Amygdala (tissue), 56 donors: ENCODE results near the gene MESP2.
A peak's percentile ranks its signal among the peaks of the same experiment; 100 is the strongest.
"Not testable (repeated sequence)": the region's sequence is repeated elsewhere in the genome, so short reads cannot be mapped to it uniquely, and the experiment has no call there.

Experiments used
- DNase-seq, 56 donors: peaks; one replicate each; lab custom pipeline; 2025; lab: John Stamatoyannopoulos, UW

Gene MESP2

DNA sequence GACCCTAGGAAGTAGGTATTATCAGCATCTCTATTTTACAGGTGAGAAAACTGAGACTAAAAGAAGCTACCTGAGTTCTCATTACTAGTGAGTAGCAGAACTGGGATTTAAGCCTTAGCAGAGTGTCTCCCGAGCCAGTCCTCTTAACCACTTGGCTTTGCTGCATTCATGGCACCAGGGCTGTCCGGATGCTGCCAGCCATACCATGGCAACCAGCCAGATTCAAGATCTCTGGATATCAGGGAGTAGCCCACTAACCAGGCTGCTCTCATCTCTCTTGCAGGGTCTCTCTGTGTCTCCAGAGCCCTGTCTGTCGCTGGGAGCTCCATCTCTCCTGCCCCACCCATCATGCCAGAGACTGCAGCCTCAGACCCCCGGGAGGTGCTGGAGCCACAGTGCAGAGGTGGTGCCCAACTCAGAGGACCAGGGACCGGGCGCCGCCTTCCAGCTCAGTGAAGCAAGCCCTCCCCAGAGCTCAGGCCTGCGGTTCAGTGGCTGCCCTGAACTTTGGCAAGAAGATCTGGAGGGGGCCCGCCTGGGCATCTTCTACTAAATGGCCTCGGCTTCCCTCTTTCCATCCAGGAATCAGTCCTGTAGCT, 1.7 kb downstream of the MESP2 start:
- peak in 8 of 56 donors; percentile 1 to 27 (median 18) for DNase-seq

DNA sequence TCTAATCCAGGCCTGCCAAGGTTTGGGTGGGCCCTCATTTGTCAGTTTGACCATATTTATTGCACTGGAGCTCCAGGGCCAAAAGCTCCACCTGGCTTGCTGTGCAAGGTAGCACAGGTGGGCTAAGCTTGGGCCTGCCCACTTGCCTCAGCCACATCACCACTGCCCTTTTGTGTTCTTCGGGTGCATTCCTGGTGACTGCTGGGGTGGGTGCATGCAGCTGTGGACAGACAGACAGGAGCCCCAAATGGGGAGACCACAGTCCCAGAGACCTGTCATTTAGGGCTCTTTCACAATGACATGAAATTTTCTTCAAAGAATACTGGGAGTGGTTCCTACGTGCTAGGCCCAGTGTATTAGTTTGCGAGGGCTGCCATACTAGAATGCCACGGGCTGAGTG, 2.7 kb downstream of the MESP2 start:
- DNase-seq, result no peak

DNA sequence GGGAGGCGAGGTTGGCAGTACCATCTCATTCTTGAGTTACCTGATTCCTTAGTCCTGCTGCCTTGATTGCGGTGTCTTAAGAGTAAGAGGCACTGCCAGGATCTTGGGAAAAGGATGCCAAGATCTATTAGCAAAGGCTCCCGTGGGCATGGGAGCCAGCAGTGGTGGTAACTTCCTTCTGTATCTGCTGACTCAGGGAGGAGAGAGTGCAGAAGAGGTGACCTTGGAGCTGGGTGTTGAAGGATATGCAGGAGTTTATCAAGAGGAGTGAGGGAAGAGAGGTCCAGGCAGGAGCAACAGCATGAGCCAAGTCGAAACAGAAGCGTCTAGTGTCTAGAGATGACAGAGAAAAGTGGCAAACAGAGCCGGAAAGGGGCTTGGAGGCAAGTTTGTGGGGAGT, 4.5 kb downstream of the MESP2 start:
- DNase-seq, result no peak

DNA sequence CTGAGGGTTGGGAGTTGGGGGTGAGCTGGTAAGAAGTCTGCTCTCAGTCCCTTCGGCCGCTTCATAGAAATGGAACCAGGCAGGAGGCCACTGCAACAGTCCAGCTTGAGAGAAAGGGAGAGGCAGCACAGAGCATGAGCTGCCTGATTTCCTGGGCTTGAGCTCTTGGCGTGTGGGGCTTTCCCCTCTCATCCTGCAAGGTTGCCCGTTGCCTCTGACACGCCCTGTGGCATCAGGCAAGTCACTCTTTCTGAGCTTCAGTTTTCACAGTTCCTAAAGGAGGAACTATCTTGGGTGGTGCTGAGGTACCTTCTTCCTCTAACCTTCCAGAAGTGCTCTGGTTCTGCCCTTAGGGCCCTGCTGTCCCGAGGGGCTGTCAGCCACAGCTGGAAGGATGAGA, 4.9 kb downstream of the MESP2 start:
- no peak for DNase-seq

DNA sequence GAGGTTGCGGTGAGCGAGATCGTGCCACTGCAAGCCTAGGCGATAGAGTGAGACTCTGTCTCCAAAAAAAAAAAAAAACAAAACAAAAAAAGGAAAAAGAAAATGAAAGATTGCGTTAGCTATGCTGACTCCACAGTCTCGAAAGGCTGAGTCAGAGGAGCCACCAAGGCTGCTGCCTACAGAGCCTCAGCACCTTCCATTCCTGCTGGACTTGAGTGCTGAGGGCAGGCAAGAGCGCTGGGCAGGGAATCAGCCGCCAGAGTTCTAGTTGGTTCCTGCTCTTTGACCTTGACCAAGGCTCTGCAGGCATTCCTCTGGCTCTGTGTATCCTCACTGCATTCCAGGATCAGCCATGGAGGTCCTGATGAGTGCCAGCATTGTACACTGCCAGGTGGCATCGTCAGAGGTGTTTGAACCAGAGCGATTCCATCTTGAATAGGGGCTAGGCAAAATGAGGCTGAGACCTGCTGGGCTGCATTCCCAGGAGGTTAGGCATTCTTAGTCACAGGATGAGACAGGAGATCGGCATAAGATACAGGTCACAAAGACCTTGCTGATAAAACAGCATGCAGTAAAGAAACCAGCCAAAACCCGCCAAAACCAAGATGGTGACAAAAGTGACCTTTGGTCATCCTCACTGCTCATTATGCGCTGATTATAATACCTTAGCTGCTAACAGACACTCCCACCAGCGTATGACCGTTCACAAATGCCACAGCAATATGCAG, 5.9 kb downstream of the MESP2 start:
- no peak for DNase-seq

DNA sequence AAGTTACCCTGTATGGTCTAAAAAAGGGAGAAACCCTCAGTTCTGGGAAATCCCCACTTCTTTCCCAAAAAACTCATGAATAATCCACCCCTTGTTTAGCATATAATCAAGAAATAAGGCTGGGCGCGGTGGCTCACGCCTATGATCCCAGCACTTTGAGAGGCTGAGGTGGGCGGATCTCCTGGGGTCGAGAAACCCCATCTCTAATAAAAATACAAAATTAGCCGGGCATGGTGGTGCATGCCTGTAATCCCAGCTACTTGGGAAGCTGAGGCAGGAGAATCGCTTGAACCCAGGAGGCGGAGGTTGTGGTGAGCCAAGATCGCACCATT, 6.5 kb downstream of the MESP2 start:
- not testable (repeated sequence) for DNase-seq

DNA sequence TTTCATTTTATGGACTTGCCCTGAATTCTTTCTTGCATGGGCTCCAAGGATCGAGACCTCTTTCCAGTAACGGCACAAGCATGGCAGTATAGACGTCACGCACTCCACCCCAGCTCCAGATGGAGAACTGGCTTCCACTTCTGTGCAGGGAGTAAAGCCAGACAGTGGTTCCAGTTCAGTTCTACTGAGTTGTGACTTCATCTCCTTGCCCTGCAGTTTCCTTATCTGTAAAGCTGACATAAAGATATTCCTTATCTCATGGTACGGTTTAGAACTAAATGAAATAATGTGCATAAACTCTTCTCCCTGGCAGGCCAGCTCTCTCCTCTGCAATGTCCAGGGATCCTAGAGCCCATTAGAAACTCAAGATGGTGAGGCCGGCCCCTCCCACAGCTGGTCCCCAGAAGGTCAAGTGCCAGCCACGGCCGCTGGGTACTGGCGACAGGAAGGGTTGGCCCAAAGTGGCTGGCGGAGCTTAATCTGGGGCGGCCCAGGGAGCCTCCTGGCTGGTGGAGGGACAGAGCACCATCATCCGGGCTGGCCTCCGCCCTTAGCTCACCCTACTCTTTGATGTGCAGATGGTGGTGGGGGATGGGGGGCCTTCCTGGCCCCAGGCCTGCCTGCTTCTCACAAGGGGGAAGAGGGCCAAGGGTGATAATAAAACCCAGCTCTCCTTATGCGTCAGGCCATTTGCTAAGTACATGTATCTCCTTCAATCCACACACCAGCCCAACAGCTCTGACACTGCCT, 7.2 kb downstream of the MESP2 start:
- no peak for DNase-seq

DNA sequence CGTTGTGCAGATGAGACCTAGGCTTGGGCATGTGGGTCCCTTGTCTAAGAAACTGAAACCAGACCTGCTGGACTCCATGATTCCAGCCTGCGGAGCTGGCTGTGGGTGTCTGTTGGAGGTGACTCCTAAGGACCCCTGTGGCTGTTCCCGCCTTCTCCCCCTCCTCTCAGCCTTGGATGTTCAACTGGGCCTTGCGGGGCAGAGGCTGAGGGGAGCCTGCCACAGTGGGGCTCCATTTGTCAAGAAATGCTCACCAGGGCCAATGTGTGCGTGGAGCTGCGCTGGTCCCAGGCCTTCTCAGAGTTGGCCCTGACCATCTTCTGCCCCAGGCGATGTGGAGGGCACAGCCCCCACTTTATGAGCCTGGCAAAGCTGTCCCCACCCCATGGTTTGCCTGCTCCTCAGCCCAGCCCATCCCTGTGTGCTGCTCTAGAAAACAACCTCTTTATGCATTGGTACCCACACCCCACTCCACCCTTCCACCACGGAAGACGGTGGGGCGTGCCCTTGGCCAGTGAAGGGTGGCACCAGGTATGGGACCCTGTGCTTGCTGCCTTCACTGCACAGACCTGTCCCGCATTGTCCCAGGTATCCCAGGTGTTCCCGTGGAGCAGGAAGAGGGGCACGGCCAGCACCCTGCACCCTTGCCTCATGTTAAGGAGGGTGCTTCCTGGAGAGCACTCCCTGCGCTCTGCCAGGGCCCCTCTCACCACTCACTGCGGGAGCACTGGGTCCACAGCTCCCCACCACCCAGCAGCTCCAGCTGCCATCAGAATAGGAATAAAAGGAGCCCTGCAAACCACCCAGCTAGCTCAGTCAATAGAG, 7.9 kb downstream of the MESP2 start:
- DNase-seq, result no peak

DNA sequence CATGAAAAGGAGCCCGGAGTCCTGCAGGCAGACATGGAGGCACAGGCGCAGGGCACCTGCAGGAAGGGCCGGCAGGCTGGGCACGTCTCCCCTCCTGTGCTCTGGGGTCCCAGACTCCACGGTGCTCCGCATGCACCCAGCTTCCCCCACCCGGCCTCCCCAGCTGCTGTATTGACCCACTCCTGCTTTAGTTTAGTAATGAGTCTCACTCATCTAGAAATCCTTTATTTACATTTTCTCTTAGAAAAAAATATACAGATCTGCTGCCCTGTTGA, 8.5 kb downstream of the MESP2 start:
- no peak for DNase-seq

DNA sequence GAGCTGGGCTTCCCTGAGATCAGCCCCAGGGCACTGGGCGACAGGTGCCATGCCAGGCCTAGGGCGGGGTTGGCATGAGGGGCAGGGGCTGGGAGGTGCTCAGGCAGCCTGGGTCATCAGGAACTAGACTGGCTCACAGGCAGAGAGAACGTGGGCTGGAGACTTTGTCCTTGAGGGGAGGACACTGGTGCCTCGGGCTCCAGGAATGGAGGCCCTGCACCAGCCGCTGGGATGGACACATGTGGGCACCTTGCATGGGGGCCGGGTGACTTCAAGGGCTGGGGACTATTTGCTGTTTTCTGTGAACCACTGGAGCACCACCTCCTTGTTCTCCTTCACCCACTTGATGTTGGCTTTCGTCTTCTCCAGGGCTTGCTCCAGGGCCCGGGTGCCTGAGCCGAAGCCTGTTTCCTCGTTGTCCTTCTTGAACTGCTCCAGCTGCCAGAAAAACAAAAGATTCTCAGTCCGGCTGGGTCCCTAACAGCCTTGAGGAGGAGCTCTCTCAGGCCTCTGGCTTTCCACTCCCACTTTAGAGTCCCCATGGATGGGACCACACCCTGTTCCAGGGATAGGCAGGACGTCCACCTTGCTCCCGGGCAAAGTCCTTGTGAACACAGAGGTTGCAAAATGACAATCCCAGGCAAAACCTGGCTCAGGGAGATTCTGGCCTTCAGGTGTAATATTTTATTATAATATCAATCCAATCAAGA, 9.1 kb downstream of the MESP2 start:
- no peak for DNase-seq

DNA sequence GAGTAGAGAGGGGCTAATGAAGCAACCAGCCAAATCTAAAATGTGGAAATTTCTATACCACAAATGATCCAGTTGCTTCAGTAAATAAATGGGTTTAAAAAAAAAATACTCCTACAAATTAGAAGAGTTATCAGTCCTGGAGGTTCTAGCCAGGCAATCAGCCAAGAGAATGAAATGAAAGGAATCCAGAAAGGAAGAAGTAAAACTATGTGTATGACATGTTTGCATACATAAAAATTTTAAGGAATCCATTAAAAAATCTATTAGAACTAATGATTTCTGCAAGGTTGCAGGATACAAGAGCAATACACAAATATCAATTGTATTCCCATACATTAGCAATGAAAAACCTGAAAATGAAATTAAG, 9.6 kb downstream of the MESP2 start:
- no peak for DNase-seq

DNA sequence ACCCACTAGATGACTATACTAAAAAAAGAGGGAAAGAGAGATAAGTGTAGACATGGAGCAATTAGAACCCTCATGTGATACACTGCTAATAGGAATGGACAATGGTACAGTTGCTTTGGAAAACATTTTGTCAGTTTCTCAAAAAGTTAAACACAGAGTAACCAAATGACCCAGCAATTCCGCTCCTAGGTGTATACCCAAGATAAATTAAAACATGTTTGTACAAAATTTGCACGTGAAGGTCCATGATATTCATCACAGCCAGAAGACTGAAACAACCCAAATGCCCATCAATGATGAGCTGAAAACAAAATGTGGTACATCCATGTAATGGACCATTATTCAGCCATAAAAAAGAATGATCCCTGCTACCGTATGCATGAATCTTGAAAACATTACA, 11.8 kb downstream of the MESP2 start:
- DNase-seq, result no peak

DNA sequence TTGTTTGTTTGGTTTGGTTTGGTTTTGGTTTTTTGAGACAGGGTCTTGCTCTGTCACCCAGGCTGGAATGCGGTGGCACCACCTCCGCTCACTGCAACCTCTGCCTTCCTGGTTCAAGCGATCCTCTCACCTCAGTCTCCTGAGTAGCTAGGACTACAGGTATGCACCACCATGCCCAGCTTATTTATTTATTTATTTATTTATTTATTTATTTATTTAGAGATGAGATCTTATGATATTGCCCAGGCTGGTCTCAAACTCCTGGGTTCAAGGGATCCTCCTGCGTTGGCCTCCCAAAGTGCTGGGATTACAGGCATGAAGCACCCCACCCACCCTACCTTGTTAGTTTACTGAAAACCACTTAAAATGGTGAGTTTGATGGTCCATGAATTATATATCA, 12.5 kb downstream of the MESP2 start:
- not testable (repeated sequence) for DNase-seq

DNA sequence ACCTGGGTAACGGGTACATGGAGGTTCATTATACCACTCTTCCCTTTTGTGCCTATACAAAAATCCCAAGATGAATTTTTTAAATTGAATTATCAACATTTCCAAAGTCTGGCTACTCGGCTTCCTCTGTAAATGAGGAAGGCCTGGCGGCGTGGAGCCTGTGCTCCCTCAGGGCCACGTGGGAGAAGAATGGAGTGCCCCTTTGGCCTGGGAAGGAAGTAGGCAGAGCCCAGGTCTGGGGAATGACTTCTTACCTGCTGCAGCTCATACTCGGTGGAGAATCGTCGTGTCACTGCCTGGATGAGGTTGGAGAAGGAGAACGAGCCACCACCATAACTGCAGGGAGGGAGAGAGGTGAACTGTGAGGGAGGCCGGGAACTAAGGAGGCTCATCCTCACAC, 14.1 kb downstream of the MESP2 start:
- no peak for DNase-seq

DNA sequence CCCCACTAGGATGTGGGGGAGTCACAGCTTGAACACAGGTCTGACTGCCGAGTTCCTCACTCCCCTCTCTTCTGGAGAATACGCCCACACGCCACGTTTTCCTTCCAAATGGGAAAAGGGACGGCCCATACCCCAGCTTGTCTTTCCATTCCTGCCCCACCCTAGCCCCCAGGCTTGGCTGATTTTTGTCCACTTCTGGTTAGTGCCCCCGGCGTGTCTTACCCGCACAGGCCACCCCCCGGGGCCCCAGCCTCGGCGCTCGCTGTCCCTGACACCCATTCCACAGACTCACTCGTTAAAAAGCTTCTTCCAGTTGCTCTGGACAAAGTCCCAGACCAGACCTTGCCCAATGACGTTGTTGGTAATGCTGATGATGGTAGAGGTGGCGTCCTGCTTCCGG, 14.5 kb downstream of the MESP2 start:
- DNase-seq, result no peak

DNA sequence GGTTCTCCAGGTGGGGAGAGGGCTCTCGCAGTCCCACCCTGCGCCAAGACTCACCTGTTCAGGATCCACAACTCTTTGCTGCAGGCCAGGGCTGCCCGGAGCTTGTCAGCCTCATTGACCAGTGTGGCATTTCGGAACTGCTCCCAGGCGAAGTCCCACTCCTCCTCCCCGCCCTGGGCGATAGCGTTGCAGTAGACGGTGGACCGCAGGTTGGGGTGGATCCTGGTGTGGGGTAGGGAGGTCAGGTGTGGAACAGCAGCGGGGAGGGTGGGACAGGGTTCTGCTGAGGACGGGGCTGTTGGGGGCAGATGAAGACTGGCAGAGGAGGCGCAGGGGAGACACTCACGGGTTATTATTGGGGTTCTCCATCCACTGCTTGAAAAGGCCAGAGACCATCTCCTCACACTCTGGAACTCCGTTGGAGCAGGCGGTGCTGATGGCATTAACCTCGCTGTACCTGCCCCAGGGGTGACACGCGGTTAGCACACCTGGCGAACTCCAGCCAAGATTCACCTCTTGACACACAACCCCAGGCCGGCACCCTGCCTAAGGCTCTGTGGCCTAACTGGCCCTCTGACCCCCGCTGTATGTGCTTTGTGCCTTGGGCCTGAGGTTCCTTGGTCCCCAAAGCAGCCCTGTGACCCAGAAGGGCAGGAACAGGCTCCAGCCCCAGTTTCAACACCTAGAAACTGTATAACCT, 16.1 kb downstream of the MESP2 start:
- DNase-seq, result no peak

DNA sequence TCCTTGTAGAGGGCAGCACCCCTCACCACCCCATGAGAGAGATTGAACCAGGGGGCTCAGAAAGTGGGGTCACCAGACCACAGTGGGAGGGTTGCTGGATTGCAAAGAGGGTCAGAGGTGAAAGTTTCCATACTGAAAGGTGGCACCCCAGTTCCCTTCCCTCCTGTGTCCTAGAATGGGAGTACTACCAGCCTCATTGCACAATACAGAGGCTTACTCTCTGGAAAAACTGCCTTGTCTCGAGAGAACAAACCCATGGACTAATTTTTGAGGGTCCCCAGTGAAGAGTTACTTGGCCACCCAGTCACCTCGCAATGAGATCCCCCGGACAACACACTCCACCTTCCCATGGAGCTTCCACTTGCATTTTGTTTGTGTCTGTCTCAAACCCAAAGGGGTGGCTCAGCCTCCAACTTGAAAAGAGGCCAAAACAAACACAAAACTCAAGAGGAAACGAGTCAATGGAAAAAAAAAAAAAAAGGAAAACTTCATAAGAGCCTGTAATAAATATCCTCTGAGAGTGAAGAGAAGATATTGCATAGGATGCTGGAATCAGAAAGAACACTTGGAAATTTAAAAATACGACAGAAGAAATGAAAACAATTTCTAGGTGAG, 18.6 kb downstream of the MESP2 start:
- no peak for DNase-seq

DNA sequence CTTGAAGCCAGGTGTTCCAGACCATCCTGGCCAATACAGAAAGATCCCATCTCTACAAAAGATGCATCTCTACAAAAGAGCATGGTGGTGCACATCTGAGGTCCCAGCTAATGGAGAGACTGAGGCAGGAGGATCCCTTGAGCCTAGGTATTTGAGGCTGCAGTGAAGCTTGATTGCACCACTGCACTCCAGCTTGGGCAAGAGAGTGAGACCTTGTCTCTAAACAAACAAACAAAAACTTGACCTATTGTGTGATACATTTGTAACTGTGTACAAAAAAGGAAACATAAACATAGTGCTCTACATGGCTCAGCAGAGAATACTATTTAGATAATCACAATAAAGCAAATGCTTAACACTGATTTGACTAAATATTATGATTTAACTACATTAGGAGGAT, 19.9 kb downstream of the MESP2 start:
- DNase-seq, result no peak

DNA sequence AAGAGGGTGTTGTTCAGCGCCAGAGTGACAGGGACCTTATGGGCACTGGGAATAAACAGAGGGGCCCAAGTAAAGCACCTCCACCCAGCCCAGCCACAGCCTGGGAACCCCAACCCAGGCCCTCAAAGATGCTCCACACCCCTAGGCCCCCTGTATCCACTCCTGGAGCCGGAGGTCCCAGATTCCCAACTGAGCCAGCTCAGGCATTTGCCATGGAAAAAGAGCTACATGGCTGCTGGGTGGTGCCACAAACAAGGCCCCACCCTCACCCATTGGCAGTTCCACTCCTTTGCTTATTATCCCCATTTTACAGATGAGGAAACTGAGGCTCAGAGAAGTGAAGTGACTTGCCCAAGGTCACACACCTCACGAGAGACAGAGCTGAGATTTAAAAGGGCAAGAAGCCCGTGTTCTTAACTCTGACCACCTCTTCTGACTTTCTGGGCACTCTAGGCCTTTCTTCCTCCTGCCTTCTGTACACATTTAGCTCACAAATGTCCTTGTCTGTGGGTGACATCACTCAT, 21.6 kb downstream of the MESP2 start:
- no peak for DNase-seq
